Activated T-cell treated with anti-CD3 and anti-CD28 coated beads for 4 hours (primary cell): ENCODE data around the gene SARS2.
A peak's percentile ranks its signal among the peaks of the same experiment; 100 is the strongest.

Experiments used
- DNase-seq: peaks from one replicate; pipeline ENCODE4 v3.0.0-alpha.2; 2020

Gene SARS2

GRCh38 chr19:38917516-38917915 lies 13.0 kb downstream of the SARS2 start:
- DNase-seq, result no peak

DNA sequence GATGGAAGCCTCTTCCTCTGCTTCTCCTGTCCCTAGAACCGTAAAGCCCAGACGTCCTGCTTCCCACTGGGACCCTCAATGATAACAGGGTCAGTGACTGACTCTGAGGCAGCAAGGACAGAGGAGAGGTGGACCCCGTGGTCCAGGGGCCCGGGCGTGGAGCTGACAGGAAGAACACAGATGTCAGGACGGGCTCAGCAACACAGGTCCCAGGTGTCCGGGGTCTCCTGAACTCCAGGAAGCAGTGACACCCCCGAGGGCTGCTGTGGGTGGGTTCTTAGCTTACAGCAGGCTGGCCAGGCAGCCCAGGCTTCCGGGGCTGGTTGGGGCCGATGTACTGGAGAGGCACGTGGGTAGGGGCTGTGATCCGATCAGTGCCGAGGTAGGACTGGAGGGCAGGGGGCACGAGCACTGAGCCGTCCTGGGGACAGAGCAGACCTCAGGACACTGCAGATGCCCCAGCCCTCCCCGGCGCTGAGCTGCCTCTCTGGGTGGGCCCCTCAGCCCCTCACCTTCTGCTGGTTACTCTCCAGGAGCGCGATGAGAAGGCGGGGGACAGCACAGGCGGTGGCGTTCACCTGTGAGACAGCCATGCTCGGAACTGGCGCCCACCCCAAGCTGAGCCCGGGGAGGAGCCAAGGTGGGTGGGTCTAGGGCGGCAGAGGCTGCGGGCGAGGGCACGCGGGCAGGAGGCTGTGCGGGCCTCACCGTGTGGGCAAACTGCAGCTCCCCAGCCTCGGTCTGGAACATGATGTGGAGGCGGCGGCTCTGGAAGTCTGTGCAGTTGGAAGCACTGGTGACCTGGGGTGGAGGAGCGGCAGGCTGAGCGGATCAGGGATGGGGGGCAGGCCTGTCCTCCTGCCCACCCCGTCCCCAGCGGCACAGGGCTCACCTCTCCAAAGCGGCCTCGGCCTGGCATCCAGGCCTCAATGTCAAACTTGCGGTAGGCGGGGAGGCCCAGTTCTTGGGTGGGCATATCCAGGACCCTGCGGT lies 14.9 kb downstream of the SARS2 start:
- DNase-seq, result no peak

GRCh38 chr19:38913958-38914357 lies 16.6 kb downstream of the SARS2 start:
- no peak for DNase-seq

- DNase-seq, result no peak
Observed at GRCh38 chr19:38912600-38913514, 17.7 kb downstream of the SARS2 start.

DNA sequence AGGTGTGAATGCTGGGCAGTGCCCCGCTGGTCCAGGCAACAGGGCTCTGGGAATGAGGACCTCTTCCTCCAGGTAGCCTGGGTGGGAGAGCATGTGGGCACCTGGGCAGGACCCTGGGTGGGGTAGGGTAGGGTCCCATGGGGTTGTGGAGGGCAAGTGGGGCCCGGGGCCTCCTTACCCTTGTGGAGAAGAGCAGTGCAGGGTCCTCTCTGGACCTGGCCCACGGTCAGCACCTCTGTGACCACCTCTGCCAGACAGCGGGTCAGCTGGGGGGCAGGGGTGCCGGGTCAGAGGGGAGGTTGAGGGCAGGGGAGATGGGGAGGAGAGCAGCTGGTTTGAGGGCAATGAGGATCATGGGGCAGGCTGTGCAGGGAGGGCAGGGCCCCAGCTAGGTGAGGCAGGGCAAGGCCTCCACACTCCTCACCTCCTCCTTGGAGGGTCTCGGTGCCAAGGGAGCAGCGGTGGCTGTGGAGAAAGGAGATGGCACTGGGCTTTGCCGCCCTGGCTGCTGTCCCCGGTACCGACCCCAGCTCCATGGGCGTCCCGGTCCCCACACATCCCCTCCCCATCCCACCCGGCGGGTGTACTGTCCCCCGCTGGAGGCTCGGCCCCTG lies 19.1 kb downstream of the SARS2 start:
- DNase-seq, result no peak

DNA sequence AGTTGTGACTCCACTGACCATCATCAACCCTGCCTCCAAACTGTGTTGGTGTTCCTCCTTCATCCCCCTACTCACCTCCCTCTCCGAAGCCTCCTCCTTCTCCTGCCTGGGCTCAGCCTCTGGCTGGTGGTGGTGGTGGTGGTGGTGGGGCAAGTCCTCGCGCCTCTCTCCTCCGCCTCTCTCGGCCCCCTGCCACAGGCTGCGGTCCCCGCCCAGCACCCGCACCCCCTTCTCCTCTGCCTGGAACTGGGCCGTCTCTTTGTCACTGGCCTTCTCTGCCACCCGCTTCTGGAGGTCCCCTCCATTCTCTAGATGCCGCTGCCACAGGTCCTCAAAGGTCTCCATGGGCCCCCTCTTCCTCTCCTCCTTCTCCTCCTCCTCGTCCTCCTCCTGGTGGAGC lies 20.1 kb downstream of the SARS2 start:
- DNase-seq, result no peak

DNA sequence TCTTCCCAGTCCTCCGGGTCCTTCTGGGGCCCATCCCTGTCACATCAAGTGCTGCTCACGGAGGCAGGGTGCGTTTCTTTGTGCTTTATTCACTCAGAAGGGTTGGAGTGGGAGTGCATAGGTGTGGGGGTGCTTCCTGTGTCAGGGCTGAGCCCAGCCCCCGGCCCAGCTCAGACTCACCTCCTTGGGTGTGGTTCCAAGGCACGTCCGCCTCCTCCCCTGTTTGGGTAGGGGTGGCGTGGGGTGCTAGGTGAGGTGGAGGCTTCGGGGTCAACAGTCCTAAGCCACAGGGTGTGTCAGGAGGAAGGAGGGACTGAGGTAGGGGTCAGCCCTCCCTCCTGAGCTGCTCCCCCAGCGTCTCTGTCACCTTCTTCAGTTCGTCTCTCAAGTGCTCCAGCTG lies 21.7 kb downstream of the SARS2 start:
- DNase-seq, result no peak

- DNase-seq, result no peak
Observed at GRCh38 chr19:38907670-38908069, 22.9 kb downstream of the SARS2 start.

- no peak for DNase-seq
Observed at GRCh38 chr19:38907227-38907626, 23.3 kb downstream of the SARS2 start.

GRCh38 chr19:38905620-38906019 lies 24.9 kb downstream of the SARS2 start:
- no peak for DNase-seq

DNA sequence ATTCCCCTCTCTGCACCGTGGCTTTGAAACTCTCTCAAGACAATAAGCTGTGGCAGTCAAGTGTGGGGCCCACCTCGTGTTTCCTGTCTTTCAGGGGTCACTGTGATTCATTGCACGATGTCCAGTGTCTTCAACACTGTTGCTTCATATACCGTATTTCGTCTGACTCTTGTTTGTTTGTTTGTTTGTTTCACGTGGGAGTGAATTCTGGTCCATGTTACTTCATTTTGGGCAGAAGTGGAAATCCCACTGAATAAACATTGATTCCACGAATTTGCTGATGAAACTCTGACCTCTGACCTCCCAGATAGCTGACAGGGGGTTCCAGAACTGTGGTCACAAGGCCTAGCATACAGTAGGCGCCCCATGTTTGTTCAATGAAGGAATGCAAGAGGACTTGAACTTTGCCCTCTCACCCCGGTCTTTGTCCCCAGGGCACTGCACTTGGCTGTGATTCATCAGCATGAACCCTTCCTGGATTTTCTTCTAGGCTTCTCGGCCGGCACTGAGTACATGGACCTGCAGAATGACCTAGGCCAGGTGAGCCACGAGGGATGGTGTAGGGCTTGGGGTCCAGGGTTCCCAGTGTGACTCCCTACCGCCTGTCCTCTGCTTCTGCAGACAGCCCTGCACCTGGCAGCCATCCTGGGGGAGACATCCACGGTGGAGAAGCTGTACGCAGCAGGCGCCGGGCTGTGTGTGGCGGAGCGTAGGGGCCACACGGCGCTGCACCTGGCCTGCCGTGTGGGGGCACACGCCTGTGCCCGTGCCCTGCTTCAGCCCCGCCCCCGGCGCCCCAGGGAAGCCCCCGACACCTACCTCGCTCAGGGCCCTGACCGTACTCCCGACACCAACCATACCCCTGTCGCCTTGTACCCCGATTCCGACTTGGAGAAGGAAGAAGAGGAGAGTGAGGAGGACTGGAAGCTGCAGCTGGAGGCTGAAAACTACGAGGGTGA lies 25.7 kb downstream of the SARS2 start:
- no peak for DNase-seq

GRCh38 chr19:38901683-38902082 lies 28.9 kb downstream of the SARS2 start:
- no peak for DNase-seq

DNA sequence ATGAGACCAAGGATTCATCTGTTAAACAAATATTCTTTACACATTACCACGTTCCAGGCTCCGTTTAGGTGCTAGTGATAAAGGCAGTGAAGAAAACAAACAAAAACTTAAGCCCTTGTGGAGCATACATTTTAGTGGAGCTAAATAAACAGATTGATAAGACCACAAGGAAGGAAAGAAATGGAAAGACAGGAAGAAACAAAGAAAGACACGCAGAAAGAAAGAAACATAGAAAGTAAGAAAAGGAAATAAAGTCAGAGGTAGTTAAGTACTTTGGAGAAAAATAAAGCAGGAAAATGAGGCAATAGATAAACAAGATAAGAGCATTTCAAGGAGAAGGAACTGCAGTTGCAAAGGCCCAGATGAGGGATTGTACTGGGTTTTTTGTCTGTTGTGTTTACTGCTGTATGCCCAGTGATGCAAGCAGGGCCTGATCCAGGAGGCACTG lies 29.8 kb downstream of the SARS2 start:
- no peak for DNase-seq

- DNase-seq, result no peak
Observed at GRCh38 chr19:38900202-38900629, 30.3 kb downstream of the SARS2 start.

- peak; percentile 97 for DNase-seq
Observed at GRCh38 chr19:38899447-38900201, 30.9 kb downstream of the SARS2 start, which contains the start of the genes NFKBIB and SIRT2. Gene NFKBIB, plus strand, starts transcription at chr19:38899969. Its CDS starts 64 bp downstream, at chr19:38900033. Gene SIRT2, minus strand, starts transcription at chr19:38899618. Its CDS starts 97 bp downstream, at chr19:38899521.

GRCh38 chr19:38898788-38899446 lies 31.6 kb downstream of the SARS2 start:
- DNase-seq, result no peak

GRCh38 chr19:38894968-38895367 lies 35.6 kb downstream of the SARS2 start:
- no peak for DNase-seq

- no peak for DNase-seq
Observed at GRCh38 chr19:38893341-38893771, 37.2 kb downstream of the SARS2 start.

DNA sequence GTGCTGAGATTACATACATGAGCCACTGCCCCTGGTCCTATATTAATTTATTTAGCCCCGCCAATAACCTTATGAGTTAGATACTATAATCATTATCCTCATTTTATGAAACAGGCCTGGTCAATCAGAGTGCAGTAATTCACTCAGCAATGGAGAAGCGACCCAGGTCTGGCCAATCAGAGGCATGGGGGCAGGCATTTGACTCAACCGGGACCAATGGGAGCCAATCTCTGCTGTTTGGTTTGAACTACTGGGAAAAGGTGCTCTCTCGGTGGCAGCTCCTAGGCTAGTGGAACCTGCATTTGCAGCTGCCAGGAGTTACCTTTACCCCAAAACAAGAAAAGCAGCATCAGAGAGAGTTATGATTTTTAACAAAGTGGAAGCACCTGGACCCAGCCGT lies 37.7 kb downstream of the SARS2 start:
- DNase-seq, result no peak

DNA sequence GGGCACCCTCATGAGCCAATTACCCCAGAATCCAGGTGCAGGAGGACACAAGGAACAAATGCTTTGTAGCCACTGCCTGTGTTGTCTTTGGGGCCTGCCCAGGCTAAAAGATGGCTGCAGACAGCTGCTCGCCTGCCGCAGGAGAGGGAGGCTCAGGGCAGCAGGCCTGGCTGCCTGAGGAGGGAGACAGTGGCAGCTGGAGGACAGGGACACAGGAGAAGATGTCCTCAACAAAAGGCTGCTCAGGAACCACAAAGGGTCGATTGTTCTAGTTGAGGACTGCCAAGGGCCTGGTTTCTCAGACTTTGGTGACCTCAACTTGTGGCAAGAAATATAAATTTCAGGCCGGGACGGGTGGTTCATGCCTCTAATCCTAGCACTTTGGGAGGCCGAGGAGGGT lies 38.8 kb downstream of the SARS2 start:
- no peak for DNase-seq
